ENCODE data around the gene TPTE2. TPM values are rescaled to one million over a fixed set of nuclear protein-coding genes. Genes with fewer than 3 reads are reported as not detected.

Gene TPTE2
- total RNA-seq (2022; extraction: Qiagen RNA extraction): not detected in 5 replicates

GRCh38 chr13:19561127-19561582 lies at the start of gene TPTE2:
TPTE2 (minus strand) TSS chr13:19561532; CDS start chr13:19503234, 58,298 bp downstream.

Other genes with a start within 250 kb of the TPTE2 start
- 11.7 to 13.5 TPM (median 12.0 TPM) in 5 replicates for gene MPHOSPH8, start 72.1 kb upstream of the TPTE2 start, total RNA-seq (2022; extraction: Qiagen RNA extraction)
- gene PSPC1, start 221.4 kb upstream of the TPTE2 start, total RNA-seq (2022; extraction: Qiagen RNA extraction): 40.0 to 54.2 TPM (median 46.2 TPM) in 5 replicates